Measurements from ENCODE around the gene LRRC1.

DNA sequence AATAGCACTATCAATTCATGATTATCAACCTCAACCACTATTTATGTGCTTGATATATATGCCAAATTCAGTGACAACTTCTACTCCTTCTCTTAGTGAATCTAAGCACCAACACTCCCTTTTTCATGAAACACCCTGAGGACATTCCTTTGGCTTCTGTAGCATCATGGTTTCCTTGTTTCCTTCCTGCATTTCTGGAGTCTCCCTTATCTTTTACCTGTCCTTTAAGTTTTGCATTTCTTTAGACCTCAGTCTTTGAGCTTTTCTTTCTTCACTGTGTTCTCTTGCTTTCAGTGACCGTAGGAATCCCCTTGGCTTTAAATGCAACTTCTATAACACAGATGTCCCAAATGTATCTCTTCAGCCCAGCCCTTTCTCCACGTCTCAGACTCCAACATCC is 172.6 kb downstream of the LRRC1 start:
- TF ChIP-seq ZNF560 (tag by site-specific recombination; IDR thresholded peaks at IDR 0.05; ENCODE audit: borderline replicate concordance) = no peak
- TF ChIP-seq ZNF76 (tag by site-specific recombination; IDR thresholded peaks at IDR 0.05; ENCODE audit: borderline replicate concordance, low read depth) = no peak
- TF ChIP-seq, protein P1, sequence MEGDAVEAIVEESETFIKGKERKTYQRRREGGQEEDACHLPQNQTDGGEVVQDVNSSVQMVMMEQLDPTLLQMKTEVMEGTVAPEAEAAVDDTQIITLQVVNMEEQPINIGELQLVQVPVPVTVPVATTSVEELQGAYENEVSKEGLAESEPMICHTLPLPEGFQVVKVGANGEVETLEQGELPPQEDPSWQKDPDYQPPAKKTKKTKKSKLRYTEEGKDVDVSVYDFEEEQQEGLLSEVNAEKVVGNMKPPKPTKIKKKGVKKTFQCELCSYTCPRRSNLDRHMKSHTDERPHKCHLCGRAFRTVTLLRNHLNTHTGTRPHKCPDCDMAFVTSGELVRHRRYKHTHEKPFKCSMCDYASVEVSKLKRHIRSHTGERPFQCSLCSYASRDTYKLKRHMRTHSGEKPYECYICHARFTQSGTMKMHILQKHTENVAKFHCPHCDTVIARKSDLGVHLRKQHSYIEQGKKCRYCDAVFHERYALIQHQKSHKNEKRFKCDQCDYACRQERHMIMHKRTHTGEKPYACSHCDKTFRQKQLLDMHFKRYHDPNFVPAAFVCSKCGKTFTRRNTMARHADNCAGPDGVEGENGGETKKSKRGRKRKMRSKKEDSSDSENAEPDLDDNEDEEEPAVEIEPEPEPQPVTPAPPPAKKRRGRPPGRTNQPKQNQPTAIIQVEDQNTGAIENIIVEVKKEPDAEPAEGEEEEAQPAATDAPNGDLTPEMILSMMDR (tag by site-specific recombination; IDR thresholded peaks at IDR 0.05) = no peak
- TF ChIP-seq YY1 (tag by site-specific recombination; IDR thresholded peaks at IDR 0.05) = no peak
- TF ChIP-seq TCF7L2 (IDR thresholded peaks at IDR 0.05; ENCODE audit: borderline replicate concordance, low read depth, low read length) = no peak
- no peak for TF ChIP-seq SCRT1 (tag by site-specific recombination; IDR thresholded peaks at IDR 0.05; ENCODE audit: borderline replicate concordance)
- no peak for TF ChIP-seq SCRT2 (tag by site-specific recombination; IDR thresholded peaks at IDR 0.05)
- TF ChIP-seq PBX3 (CRISPR knock-in tag; IDR thresholded peaks at IDR 0.05) = no peak
- TF ChIP-seq ZBTB7A (tag by site-specific recombination; IDR thresholded peaks at IDR 0.05; ENCODE audit: low read depth) = no peak
- TF ChIP-seq ZNF549 (tag by site-specific recombination; IDR thresholded peaks at IDR 0.05) = no peak
- TF ChIP-seq, protein P2, sequence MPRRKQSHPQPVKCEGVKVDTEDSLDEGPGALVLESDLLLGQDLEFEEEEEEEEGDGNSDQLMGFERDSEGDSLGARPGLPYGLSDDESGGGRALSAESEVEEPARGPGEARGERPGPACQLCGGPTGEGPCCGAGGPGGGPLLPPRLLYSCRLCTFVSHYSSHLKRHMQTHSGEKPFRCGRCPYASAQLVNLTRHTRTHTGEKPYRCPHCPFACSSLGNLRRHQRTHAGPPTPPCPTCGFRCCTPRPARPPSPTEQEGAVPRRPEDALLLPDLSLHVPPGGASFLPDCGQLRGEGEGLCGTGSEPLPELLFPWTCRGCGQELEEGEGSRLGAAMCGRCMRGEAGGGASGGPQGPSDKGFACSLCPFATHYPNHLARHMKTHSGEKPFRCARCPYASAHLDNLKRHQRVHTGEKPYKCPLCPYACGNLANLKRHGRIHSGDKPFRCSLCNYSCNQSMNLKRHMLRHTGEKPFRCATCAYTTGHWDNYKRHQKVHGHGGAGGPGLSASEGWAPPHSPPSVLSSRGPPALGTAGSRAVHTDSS (tag by site-specific recombination; IDR thresholded peaks at IDR 0.05) = no peak

All from HEK293 (cell line).